SU-DHL-6 (cell line): Measurements from ENCODE around the gene ZBTB45.

Experiments
- CTCF ChIP-seq: fragments of 200-600 bp; sonication (generic); IDR thresholded peaks from one replicate; pipeline ENCODE4 v1.5.1; 2017; ENCODE audit warnings: antibody characterized with exemption, mild to moderate bottlenecking, low read length, moderate library complexity; ENCODE audit not compliant: insufficient read depth, poor library complexity, severe bottlenecking
- EZH2phosphoT487 ChIP-seq: fragments of 200-600 bp; sonication (generic), shearing (Covaris generic); conservative IDR thresholded peaks from 2 replicates; pipeline ENCODE4 v1.6.1; 2018; ENCODE audit warnings: mild to moderate bottlenecking, antibody characterized with exemption, low read length, moderate library complexity, mixed read lengths

GRCh38 chr19:58538257-58539168, 18.9 kb upstream of the ZBTB45 start:
- no peak for TF ChIP-seq CTCF
- TF ChIP-seq EZH2phosphoT487, result no peak
